ENCODE data around the gene KRTAP9-4. TPM values are rescaled to one million over a fixed set of nuclear protein-coding genes. Genes with fewer than 3 reads are reported as not detected.
"Not testable (repeated sequence)": the region's sequence is repeated elsewhere in the genome, so short reads cannot be mapped to it uniquely, and the experiment has no call there.

The KRTAP9-4 gene
- total and polyA plus RNA-seq, 11 donors = not detected

- H3K4me3 ChIP-seq = no peak overlapping the region
- intact Hi-C loops (cut with DNase I) = no loop called here
- TF ChIP-seq CTCF (IDR thresholded peaks at IDR 0.05) = no peak
- TF ChIP-seq POLR2A (IDR thresholded peaks at IDR 0.05) = no peak
- peaks cover 0 to 5% (median 0%) of the 10 kb centered on the region in 12 donors for H3K9me3 ChIP-seq
- H3K27ac ChIP-seq = no peak overlapping the region
- H3K36me3 ChIP-seq = no peaks in the 10 kb centered on the region
- H3K27me3 ChIP-seq = peaks cover 0 to 11% (median 0%) of the 10 kb centered on the region in 9 donors
- no peaks in the 10 kb centered on the region for H3K4me1 ChIP-seq
- ATAC-seq (no peak), DNase-seq (no peak)
- WGBS, 4 donors = 55 to 66% (median 58%) methylated on average over 2 of the region's 2 CpGs
Observed at GRCh38 chr17:41223821-41224220, 25.7 kb upstream of the KRTAP9-4 start.

- no peaks in the 10 kb centered on the region for H3K9me3 ChIP-seq
- no peaks in the 10 kb centered on the region for H3K36me3 ChIP-seq
- TF ChIP-seq CTCF (IDR thresholded peaks at IDR 0.05) = no peak
- no peak for TF ChIP-seq POLR2A (IDR thresholded peaks at IDR 0.05)
- no peaks in the 10 kb centered on the region for H3K4me1 ChIP-seq
- intact Hi-C loops (cut with DNase I) = no loop called here
- no peak overlapping the region for H3K4me3 ChIP-seq
- WGBS, 4 donors = 92 to 95% (median 92%) methylated on average over 6 of the region's 6 CpGs
- ATAC-seq (no peak), DNase-seq (no peak)
- no peak overlapping the region for H3K27ac ChIP-seq
- peaks cover 0 to 17% (median 0%) of the 10 kb centered on the region in 9 donors for H3K27me3 ChIP-seq
Observed at GRCh38 chr17:41226051-41226450, 23.4 kb upstream of the KRTAP9-4 start.

GRCh38 chr17:41226598-41227095 is 22.8 kb upstream of the KRTAP9-4 start, which contains the start of gene KRTAP9-2:
Gene KRTAP9-2 (plus strand): TSS chr17:41226648. CDS start chr17:41226655, 7 bp downstream.
- H3K36me3 ChIP-seq; DNase-seq; intact Hi-C loops (cut with DNase I); H3K27ac ChIP-seq; H3K9me3 ChIP-seq; H3K4me1 ChIP-seq; ATAC-seq; H3K4me3 ChIP-seq: not testable (repeated sequence)
- peaks cover 0 to 20% (median 0%) of the 10 kb centered on the region in 9 donors for H3K27me3 ChIP-seq
- 41 to 70% (median 60%) methylated on average over 2 to 3 of the region's 4 CpGs; no CpG with 5 or more reads in 1 of the 4 donors for WGBS, 4 donors

GRCh38 chr17:41230094-41230493 is 19.4 kb upstream of the KRTAP9-4 start:
- Histone ChIP-seq H3K27ac (no peak overlapping the region), H3K27me3 (peaks cover 0 to 46% (median 6%) of the 10 kb centered on the region in 9 donors), H3K4me1 (no peaks in the 10 kb centered on the region), H3K36me3 (no peaks in the 10 kb centered on the region), H3K4me3 (no peak overlapping the region), H3K9me3 (no peaks in the 10 kb centered on the region)
- ATAC-seq (no peak), DNase-seq (no peak)
- TF ChIP-seq POLR2A (IDR thresholded peaks at IDR 0.05) (no peak), CTCF (IDR thresholded peaks at IDR 0.05) (no peak)
- intact Hi-C loops (cut with DNase I) = no loop called here

GRCh38 chr17:41231731-41232130 is 17.8 kb upstream of the KRTAP9-4 start:
- TF ChIP-seq POLR2A (IDR thresholded peaks at IDR 0.05) (no peak), CTCF (IDR thresholded peaks at IDR 0.05) (no peak)
- no peaks in the 10 kb centered on the region for H3K36me3 ChIP-seq
- no peaks in the 10 kb centered on the region for H3K4me1 ChIP-seq
- H3K9me3 ChIP-seq = no peaks in the 10 kb centered on the region
- no peak for DNase-seq
- ATAC-seq = no peak
- no peak overlapping the region for H3K4me3 ChIP-seq
- H3K27ac ChIP-seq = no peak overlapping the region
- WGBS, 4 donors = 75 to 86% (median 85%) methylated on average over 6 of the region's 6 CpGs
- peaks cover 0 to 35% (median 6%) of the 10 kb centered on the region in 9 donors for H3K27me3 ChIP-seq
- intact Hi-C loops (cut with DNase I) = no loop called here

GRCh38 chr17:41232399-41233105 is 16.9 kb upstream of the KRTAP9-4 start, which contains the start of gene KRTAP9-3:
Gene KRTAP9-3 (plus strand): TSS chr17:41232449. CDS start chr17:41232502, 53 bp downstream.
- H3K9me3 ChIP-seq; intact Hi-C loops (cut with DNase I); DNase-seq; H3K27ac ChIP-seq; H3K36me3 ChIP-seq; ATAC-seq; H3K4me3 ChIP-seq; H3K4me1 ChIP-seq: not testable (repeated sequence)
- peaks cover 0 to 35% (median 6%) of the 10 kb centered on the region in 9 donors for H3K27me3 ChIP-seq
- WGBS, 4 donors = 76 to 100% (median 84%) methylated on average over 1 of the region's 1 CpG

GRCh38 chr17:41237116-41237515 is 12.4 kb upstream of the KRTAP9-4 start:
- ATAC-seq; H3K9me3 ChIP-seq; H3K4me1 ChIP-seq; H3K36me3 ChIP-seq; DNase-seq; H3K27ac ChIP-seq; H3K4me3 ChIP-seq; intact Hi-C loops (cut with DNase I): not testable (repeated sequence)
- WGBS, 4 donors = 63 to 68% (median 65%) methylated on average over 4 of the region's 4 CpGs
- peaks cover 0 to 32% (median 4%) of the 10 kb centered on the region in 9 donors for H3K27me3 ChIP-seq

Measured in heart left ventricle (tissue), 16 donors.